NOMO-1 (cell line): ENCODE measurements around the gene SWI5.
"Not testable (repeated sequence)": the region's sequence is repeated elsewhere in the genome, so short reads cannot be mapped to it uniquely, and the experiment has no call there.

ENCODE experiments used
- DNase-seq, 2 experiments: peaks; one replicate each; lab custom pipeline; 2025; ENCODE audit not compliant: unreplicated experiment in 2 of 2; lab: John Stamatoyannopoulos, UW

The SWI5 gene

DNA sequence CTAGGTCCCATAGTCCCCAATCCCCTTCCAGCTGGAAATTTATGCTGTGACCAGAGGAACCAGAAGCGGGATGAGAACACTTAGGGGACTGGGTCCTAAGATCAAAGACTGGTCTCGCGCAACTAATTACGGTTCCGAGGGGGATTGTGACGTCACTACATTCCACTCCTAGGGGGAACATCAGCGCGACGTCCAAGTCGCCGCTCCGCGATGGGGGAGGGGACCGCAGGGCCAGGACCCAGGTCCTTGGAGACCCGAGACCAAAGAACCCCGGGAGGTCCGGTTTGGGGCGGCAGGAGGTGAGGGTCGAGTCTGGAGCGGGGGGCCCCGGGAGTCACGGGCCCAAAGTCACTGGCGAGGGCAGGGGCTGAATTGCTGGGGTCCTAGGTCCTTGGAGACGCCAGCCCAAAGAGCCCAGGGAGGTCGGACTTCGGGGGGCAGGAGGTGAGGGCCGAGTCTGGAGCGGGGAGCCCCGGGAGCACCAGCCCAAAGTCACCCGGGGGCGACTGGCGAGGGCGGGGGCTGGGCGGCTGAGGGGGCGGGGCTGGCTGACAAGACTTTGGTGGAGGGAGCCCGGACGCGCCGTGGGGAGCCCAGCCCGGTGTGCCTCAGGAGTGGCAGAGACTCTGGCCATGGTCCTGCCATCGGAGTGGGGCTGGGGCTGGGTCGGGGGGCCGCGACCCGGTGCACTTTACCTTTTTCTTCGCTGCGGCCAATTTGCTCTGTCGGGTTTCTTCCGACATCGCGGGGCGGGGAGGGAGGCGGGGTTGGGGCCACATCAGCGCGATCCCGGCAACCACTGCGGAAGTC, 673 bp upstream of the SWI5 start, which contains the start of gene GOLGA2:
Gene GOLGA2, minus strand, starts transcription at position 810 of the 810 bp plus-strand sequence. Its CDS starts 31 bp downstream, at position 779.
- no peak for DNase-seq

- DNase-seq, result no peak
These were observed 646 bp downstream of the SWI5 start for GRCh38 chr9:128276574-128277270.

GRCh38 chr9:128279088-128280073, 3.3 kb downstream of the SWI5 start:
- not testable (repeated sequence) for DNase-seq

DNA sequence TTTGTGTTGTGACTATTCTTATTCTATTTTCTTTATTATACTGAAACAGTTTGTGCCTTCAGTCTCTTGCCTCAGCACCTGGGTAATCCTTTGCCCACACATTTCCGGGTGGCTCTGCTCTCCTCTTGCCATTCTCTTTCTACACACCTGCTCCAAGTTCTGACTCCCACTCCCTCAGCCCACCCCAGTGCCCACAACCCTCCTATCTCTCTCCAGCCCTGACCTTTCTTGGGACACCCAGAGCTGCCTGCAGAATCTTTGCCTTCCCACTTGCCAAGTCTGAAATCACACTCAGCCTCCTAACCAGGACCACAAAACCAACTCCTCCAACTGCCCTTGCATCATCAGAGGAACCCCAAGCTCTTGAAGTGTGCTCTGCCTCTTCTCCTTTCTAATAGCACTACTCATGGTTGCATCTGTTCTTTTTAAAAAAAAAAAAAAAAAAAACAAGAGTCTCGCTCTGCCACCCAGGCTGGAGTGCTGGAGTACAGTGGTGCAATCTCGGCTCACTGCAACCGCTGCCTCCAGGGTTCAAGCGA, 4.1 kb downstream of the SWI5 start:
- peak in 1 of 2 experiments; percentile 17 for DNase-seq

GRCh38 chr9:128282500-128282899, 6.4 kb downstream of the SWI5 start:
- no peak for DNase-seq

GRCh38 chr9:128285033-128285784, 9.1 kb downstream of the SWI5 start:
- no peak for DNase-seq

- no peak for DNase-seq
These were observed 10.4 kb downstream of the SWI5 start for GRCh38 chr9:128286440-128286839.

DNA sequence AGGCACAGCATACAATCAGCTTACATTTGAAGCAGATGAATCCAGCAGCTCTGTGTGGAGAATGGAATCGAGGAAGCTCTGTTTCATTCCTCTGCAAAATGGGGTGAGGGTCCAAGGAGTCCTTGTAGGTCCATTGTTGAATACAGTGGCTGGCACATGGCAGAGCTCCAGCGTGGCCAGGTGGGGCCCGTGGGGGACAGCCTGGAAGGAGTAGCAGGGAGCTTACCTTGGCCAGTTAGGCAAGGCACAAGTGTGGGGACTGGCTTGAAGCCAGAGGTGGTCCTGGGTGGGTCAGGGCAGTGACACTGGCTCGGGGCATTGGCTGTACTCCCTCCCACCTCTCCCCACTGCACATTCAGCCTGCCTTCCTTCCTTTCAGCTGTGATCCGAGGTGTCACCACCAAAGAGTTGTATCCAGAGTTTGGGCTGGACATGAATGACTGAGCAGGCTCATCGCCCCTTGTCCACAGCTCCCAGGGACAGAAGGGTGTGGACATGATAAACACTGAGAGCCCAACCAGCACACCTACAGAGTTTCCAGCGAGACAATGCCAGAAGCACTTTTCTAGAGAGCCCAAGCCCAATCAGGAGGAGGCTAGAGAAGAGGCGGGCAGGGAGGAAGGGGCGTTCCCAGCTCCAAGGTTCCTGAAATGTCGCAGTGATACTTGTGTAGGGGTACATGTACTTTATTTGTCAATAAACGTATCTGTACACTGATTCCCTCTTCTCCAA, 12.4 kb downstream of the SWI5 start:
- no peak for DNase-seq

- DNase-seq, result no peak
These were observed 15.9 kb downstream of the SWI5 start for GRCh38 chr9:128292009-128292408.

GRCh38 chr9:128293091-128293490, 17.0 kb downstream of the SWI5 start:
- DNase-seq, result no peak

GRCh38 chr9:128294142-128294541, 18.1 kb downstream of the SWI5 start:
- no peak for DNase-seq

DNA sequence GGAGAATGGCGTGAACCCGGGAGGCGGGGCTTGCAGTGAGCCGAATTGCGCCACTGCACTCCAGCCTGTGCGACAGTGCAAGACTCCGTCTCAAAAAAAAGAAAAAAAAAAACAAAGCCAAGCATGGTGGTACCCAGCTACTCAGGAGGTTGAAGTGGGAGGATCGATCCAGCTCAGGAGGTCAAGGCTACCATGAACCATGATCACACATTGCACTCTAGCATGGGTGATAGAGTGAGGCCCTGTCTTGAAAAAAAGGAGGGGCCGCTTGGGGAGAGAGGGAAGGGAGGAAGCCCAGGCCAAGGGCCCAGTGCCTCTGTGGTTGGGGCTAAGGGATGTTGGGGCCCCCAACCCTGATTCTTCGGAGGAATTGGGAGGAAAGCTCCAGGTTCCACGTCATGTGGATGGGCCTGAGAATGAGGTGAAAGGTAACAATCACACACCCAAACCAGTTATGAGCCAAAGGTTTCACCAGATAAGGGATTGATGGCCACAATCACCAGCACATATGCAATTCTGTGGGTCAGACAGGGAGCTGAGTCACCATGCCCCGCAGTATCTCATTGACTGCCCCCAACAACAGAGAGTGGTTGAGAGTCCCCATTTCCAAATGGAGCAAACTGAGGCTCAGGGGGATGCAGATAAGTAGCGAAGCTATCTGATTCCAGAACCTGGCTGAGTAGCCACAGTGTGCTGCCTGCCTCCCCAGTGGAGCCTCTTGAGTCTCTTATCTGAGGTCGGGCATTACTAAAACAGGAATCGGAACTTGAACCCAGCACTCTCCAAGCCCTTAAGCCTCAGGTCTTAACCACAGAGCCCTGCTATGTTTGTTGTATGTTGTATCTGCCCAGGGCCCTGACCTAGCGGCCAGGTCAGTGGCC, 20.5 kb downstream of the SWI5 start:
- no peak for DNase-seq

DNA sequence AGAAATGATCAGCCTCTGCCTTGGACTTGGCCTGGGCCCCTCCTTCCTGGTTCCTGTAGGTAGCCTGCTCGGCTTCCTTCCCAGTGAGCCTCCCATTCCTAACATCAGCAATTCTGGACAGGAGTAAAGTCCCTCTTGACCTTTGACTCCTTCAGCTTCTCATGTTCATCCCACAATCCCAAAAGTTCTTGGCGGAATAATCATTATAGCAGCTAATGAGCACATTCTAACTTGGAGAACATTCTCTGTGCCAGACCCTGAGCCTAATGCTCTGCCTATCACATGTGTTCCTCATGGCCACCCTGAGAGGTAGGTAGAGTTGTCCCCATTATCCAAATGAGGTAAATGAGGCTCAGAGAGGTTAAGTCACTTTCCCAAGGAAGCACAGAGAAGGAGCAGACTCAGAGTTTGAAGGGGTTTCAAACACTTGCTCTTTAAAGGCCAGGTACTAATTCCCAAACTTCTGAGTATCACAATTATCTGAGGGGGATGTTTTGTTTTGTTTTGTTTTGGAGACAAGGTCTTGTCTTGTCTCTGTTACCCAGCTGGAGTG, 21.2 kb downstream of the SWI5 start:
- no peak for DNase-seq

DNA sequence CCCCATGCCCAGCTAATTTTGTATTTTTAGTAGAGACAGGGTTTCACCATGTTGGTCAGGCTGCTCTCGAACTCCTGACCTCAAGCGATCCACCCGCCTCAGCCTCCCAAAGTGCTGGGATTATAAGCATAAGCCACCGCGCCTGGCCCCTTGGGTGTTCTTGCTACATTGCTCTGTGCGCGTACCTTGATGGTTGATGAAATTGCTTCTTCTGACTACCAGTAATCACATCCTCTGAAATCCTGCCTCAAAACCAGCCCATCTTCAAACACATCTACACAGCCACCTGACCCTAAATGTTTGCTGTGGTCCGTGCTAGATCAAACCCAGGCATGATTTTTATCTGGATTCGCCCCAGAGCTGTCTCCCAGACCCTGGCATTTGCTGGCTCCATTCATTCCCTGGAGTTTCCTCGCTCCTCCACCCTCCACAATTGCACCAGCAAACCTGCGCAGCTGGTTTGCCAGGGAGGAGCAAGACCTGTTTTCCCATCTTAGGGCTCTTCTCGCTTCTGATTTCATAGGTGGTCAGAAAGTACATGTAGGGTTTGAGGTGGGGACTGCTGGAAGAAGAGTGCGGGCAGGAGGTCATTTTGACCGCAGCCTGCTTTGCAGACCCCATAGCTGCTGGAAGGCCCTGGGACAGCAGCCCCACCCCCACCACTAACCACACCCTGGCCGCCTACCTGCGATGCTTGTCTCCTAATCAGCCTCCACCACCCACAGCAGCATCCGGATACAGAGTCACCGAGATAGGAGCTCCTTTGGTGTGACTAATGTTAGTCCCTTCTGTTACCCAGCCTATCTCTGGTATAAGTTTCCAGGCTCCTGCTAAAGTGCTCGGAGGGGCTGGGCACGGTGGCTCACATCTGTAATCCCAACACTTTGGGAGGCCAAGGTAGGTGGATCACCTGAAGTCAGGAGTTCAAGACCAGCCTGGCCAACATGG, 22.7 kb downstream of the SWI5 start:
- DNase-seq, result no peak

- DNase-seq, result no peak
These were observed 28.3 kb downstream of the SWI5 start for GRCh38 chr9:128304136-128304970.

DNA sequence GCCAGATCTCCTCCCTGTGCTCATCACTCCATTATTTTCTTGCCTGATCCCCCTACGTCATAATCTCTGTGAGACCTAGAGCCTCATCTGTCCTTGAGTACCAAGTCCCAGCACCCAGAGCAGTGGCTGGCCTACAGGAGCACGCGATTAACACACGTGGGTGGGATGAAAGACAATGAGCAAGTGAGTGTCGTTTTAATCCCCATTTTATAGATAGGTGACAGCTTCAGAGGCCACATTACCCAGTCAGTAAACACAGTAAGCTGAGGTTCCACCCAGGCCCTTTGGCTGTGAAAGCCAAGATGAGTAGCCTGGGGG, 28.9 kb downstream of the SWI5 start:
- DNase-seq, result no peak
